Heart right ventricle (tissue), 16 donors: ENCODE data around the gene SPRY1. TPM values are rescaled to one million over a fixed set of nuclear protein-coding genes. Genes with fewer than 3 reads are reported as not detected.
A peak's percentile ranks its signal among the peaks of the same experiment; 100 is the strongest.

Experiments used
- ATAC-seq, 8 donors: fragments of 200-7000 bp; cut with Tn5 transposase; one replicate each; pipeline ENCODE4 v1.9.1; 2020; ENCODE audit warnings: mild to moderate bottlenecking in 8 of 8, moderate library complexity in 8 of 8, moderate number of reproducible peaks in 1 of 8
- DNase-seq, 2 donors: peaks; one replicate each; pipeline ENCODE4 v3.0.0-alpha.2; 2020
- H3K27ac ChIP-seq, 10 donors: fragments of 200-600 bp; sonication (generic) in 2 of 10; one replicate each; pipeline versions ENCODE4 v1.5.0 to v1.8.0; 2020 to 2022; ENCODE audit warnings: mild to moderate bottlenecking in 3 of 10
- H3K27me3 ChIP-seq, 7 donors: fragments of 200-600 bp; one replicate each; pipeline ENCODE4 v1.8.0; 2021 to 2022; ENCODE audit warnings: mild to moderate bottlenecking in 2 of 7
- H3K36me3 ChIP-seq, 9 donors: fragments of 200-600 bp; sonication (generic) in 1 of 9; one replicate each; pipeline versions ENCODE4 v1.5.0 to v1.8.0; 2020 to 2022; ENCODE audit warnings: mild to moderate bottlenecking in 2 of 9
- H3K4me1 ChIP-seq, 9 donors: fragments of 200-600 bp; sonication (generic) in 1 of 9; one replicate each; pipeline versions ENCODE4 v1.5.0 to v1.8.0; 2020 to 2022; ENCODE audit warnings: mild to moderate bottlenecking in 4 of 9
- H3K4me3 ChIP-seq, 10 donors: fragments of 200-600 bp; sonication (generic) in 2 of 10; one replicate each; pipeline versions ENCODE4 v1.5.0 to v1.8.0; 2020 to 2022; ENCODE audit warnings: mild to moderate bottlenecking in 7 of 10, moderate library complexity in 2 of 10
- H3K9me3 ChIP-seq, 11 donors: fragments of 200-600 bp in 10 of 11; sonication (generic) in 2 of 11; one replicate each; pipeline versions ENCODE4 v1.5.0 to v1.8.0; 2013 to 2022; ENCODE audit warnings: mild to moderate bottlenecking in 2 of 11, control low read depth in 1 of 11, moderate library complexity in 1 of 11
- WGBS, 2 donors: extraction: QIAGEN DNeasy Blood & Tissue Kit; methylation state at CpG; one replicate each; pipeline ENCODE4 v1.1.7; 2013; ENCODE audit warnings: inconsistent platforms in 1 of 2; 5-methylcytosine and 5-hydroxymethylcytosine counted together
- intact Hi-C, 10 donors: fragments of 100-400 bp; cut with DNase I; formaldehyde crosslinking; loops; one replicate each; pipeline versions ENCODE4 v1.11.1 to v1.14.2; 2022
- polyA plus RNA-seq, 2 donors: library from polyadenylated mRNA; stranded (reverse); fragments of 200-250 nt; gene quantifications; one replicate each; pipeline ENCODE4 v1.2.3, GENCODE V29; 2013
- total RNA-seq, 10 donors: library from RNA; stranded (reverse); fragmentation: NEBNext Ultra II Directional in 3 of 10; extraction: Animal tissue kit (Norgen Biotek cat#: 25700) in 3 of 10; gene quantifications; one replicate each; pipeline versions ENCODE4 v1.2.1 to v1.2.4, GENCODE V29; 2021 to 2023
- TF ChIP-seq, protein P1 (sequence below), 9 donors: fragments of 200-600 bp; sonication (generic) in 2 of 9; IDR thresholded peaks; one replicate each; pipeline versions ENCODE4 v1.5.0 to v1.8.0; 2021 to 2022; ENCODE audit warnings: antibody characterized with exemption in 9 of 9, mild to moderate bottlenecking in 5 of 9, moderate library complexity in 1 of 9
- donor health status: Arrhythmogenic right ventricular cardiomyopathy.
- donor health status: ischemic (EF 13 %, LVEDD 7.1; RV severe dilation, severe dysfunction).
- donor health status: healthy with polysubstance abuse.
- donor health status: DM: no; HTN: yes; CAD: no.
- donor health status: DM: no; HTN: no; CAD: no.
- donor health status: ischemic (EF 25% LVEDD 6.9; RV normal size, moderate dysfunction).
- donor health status: ischemic (EF 25% LVEDD 5.7; RV mildly dilated, moderate dysfunction).
- donor health status: healthy.
- donor health status: DM: yes; HTN: yes; CAD: no.
- donor health status: Ischemic cardiomyopathy.
- donor health status: ischemic (EF 35%, LVEDD 5.7; RV mildly dilated, moderate dysfunction).
- donor health status: nonischemic (EF 11% LVEDD 7.7; RV severe dilation, severe dysfunction).
- donor health status: DM: yes; HTN: yes; CAD: no.
- donor health status: PGD.
- donor health status: ischemic (EF 29% LVEDD 5.4; RV normal size, mild dysfunction).
- donor health status: nonischemic (EF 23%, LVEDD 6.1; RV moderate dilation, normal function).

The SPRY1 gene
- total and polyA plus RNA-seq, 12 donors: 21.6 to 61.7 (median 37.4) TPM

GRCh38 chr4:123363729-123364128 lies 32.9 kb upstream of the SPRY1 start:
- no peak for ATAC-seq
- WGBS, 2 donors: 94 to 98% methylated on average over 2 of the region's 2 CpGs
- intact Hi-C loops: loop anchor here in 1 of 10 donors (5.0 kb wide), 1 partner anchor 34 kb away; the partner anchor contains the start of gene SPRY1

DNA sequence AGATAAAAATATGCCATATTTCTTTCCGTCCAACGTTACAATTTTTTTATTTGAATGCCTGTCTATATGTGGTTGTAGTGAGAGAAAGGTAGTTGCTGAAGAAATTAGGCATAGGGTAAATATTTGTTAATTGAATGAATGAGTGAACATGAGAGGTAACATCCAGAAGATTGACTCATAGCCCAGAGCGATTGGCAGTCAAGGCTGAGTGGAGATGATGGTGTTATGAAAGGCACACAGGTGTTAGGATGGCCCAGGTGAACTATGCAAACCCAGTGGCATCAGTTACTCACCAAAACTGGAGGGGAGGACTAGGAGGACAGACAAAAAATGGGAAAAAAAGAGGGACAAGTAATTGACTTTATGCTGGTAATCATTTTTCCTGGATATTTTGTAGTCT lies 31.7 kb upstream of the SPRY1 start:
- TF ChIP-seq, protein P1, sequence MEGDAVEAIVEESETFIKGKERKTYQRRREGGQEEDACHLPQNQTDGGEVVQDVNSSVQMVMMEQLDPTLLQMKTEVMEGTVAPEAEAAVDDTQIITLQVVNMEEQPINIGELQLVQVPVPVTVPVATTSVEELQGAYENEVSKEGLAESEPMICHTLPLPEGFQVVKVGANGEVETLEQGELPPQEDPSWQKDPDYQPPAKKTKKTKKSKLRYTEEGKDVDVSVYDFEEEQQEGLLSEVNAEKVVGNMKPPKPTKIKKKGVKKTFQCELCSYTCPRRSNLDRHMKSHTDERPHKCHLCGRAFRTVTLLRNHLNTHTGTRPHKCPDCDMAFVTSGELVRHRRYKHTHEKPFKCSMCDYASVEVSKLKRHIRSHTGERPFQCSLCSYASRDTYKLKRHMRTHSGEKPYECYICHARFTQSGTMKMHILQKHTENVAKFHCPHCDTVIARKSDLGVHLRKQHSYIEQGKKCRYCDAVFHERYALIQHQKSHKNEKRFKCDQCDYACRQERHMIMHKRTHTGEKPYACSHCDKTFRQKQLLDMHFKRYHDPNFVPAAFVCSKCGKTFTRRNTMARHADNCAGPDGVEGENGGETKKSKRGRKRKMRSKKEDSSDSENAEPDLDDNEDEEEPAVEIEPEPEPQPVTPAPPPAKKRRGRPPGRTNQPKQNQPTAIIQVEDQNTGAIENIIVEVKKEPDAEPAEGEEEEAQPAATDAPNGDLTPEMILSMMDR (IDR thresholded peaks at IDR 0.05): no peak
- H3K4me1 ChIP-seq: peaks cover 0 to 36% (median 9%) of the 10 kb centered on the region in 9 donors
- intact Hi-C loops: loop anchor here in 1 of 10 donors (5.0 kb wide), 1 partner anchor 32 kb away; the partner anchor contains the start of gene SPRY1
- 95% methylated on average over 3 of the region's 3 CpGs for WGBS, 2 donors
- peaks cover 0 to 10% (median 0%) of the 10 kb centered on the region in 11 donors for H3K9me3 ChIP-seq
- H3K27me3 ChIP-seq: no peaks in the 10 kb centered on the region
- ATAC-seq (no peak), DNase-seq (no peak)
- H3K4me3 ChIP-seq: no peak overlapping the region
- H3K36me3 ChIP-seq: no peaks in the 10 kb centered on the region
- H3K27ac ChIP-seq: no peak overlapping the region

More at GRCh38 chr4:123363729-123364128, 32.9 kb upstream of the SPRY1 start:
- Histone ChIP-seq H3K4me1 (peaks cover 0 to 42% (median 13%) of the 10 kb centered on the region in 9 donors), H3K9me3 (peaks cover 0 to 10% (median 0%) of the 10 kb centered on the region in 11 donors), H3K27ac (no peak overlapping the region), H3K36me3 (no peaks in the 10 kb centered on the region), H3K4me3 (no peak overlapping the region), H3K27me3 (no peaks in the 10 kb centered on the region)
- TF ChIP-seq, protein P1 (IDR thresholded peaks at IDR 0.05): no peak
- DNase-seq: no peak

- no peak for DNase-seq
- Histone ChIP-seq H3K4me3 (no peak overlapping the region), H3K36me3 (no peaks in the 10 kb centered on the region), H3K4me1 (peaks cover 0 to 31% (median 9%) of the 10 kb centered on the region in 9 donors), H3K27ac (no peak overlapping the region), H3K27me3 (no peaks in the 10 kb centered on the region), H3K9me3 (peaks cover 0 to 10% (median 0%) of the 10 kb centered on the region in 11 donors)
- TF ChIP-seq, protein P1 (IDR thresholded peaks at IDR 0.05): no peak
- WGBS, 2 donors: 81 to 85% methylated on average over 1 of the region's 1 CpG
- intact Hi-C loops: no loop called here
- ATAC-seq: no peak
Measured at GRCh38 chr4:123365412-123365811, 31.2 kb upstream of the SPRY1 start.

DNA sequence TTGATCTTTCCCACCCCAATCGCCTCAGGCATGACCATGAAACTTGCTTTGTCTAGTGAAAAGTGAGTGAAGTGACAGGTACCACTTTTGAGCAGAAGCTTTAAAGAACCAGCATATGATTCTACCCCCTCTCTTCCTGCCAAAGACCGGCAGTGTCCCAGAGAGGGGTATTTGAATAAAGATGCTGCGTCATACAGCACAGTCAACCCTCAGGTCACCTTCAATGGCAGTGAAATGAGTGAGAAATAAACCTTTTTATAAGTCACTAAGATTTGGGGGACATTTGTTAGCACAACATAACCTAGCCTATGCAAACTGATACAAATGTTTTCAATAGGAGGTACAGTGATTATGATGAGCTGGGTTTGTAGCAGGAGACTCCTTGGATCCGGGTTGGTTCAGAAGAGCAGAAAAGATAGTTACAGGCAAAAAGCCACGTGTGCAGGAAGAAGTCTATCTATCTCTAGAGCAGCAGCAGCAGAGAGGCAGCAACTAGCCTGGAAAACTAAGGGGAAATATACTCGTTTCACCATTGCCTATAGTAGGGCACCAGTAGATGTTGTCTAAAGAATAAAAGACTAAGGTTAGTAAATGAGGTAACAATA lies 30.3 kb upstream of the SPRY1 start:
- Histone ChIP-seq H3K4me3 (no peak overlapping the region), H3K27me3 (no peaks in the 10 kb centered on the region), H3K9me3 (peaks cover 0 to 10% (median 0%) of the 10 kb centered on the region in 11 donors), H3K27ac (peak overlapping the region in 1 of 10 donors; percentile 5), H3K4me1 (peaks cover 0 to 23% (median 7%) of the 10 kb centered on the region in 9 donors), H3K36me3 (no peaks in the 10 kb centered on the region)
- intact Hi-C loops: no loop called here
- ATAC-seq: no peak
- no peak for DNase-seq
- TF ChIP-seq, protein P1 (IDR thresholded peaks at IDR 0.05): no peak
- WGBS, 2 donors: 73 to 83% methylated on average over 6 of the region's 6 CpGs
